G401.6 (cell line): ENCODE measurements around the gene EXOC3.

ENCODE experiments used
- FAIRE-seq: peaks from 2 replicates; lab custom pipeline; 2012; peaks lifted over from hg19 to GRCh38; lab: Jason Lieb, UNC

The EXOC3 gene

DNA sequence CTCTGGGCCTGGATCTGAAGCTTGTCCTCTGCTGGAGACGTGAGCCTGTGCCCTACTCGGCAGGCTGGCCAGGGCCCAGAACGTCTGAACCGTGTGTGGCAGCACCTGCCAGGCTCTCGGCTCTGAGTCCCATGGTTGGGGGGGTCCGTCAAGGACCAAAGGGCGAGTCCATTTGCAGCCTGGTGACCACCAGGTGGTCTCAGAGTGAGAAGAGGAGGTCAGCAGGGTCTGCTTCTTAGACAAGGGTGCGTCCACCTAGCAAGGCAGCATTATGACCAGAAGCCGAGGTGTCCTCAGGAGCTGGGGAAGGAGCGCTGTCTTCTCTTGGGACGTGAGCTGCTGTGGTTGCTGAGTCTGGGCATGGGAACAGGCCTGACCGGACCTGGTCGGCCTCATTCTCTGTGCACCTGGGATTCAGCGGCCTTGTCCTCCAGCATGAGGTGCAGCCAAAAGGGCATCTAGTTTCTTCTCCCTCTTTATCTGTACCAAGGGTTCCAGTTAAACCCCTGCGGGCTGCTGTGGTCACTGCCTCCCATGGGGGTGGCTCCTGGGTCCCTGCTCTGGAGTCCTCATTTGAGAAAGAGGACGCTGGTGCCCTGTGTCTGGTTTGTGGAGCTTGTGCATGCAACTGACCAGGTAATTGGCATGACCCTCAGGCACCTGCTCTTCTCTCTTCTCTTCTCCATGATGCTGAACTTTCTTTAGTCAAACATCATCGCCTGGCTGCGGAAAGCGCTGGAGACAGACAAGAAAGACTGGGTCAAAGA lies 14.4 kb downstream of the EXOC3 start:
- FAIRE-seq = no peak

DNA sequence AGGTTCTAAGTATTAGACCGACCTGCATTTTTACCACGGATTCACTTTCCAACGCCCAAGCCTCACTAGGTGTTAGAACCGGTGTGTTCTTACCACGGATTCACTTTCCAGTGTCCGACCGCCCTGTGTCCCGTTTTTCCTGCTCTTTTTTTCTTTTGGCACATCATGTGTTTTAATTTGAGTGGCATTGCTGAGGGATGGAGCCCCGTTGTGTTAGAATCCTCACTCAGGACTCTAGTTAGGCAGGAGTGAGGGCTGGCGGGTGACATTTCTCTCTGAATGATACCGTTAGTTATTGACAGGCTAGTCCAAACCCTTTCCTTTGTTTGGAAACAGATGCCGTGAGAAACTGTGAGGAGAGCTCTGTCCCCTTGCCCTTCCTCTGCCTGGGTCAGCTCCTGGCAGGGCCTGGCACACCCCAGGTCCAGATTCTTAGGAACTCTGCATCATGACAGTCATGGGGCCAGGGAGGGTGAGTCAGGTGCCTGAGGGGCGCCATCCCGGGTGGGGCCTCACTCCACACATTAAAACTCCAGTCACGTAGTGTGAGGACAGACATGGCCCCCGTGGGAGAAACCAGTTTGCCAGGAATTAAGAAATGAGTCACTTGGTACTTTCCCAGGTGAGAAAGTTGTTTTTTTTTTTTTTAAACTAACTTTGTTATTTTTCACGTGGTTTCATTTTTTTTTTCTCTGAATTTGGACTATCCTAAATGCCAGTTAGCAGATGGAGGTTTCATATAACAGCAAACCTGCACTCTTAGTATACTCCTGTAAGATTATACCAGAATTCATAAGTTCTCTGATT lies 15.8 kb downstream of the EXOC3 start:
- no peak for FAIRE-seq

DNA sequence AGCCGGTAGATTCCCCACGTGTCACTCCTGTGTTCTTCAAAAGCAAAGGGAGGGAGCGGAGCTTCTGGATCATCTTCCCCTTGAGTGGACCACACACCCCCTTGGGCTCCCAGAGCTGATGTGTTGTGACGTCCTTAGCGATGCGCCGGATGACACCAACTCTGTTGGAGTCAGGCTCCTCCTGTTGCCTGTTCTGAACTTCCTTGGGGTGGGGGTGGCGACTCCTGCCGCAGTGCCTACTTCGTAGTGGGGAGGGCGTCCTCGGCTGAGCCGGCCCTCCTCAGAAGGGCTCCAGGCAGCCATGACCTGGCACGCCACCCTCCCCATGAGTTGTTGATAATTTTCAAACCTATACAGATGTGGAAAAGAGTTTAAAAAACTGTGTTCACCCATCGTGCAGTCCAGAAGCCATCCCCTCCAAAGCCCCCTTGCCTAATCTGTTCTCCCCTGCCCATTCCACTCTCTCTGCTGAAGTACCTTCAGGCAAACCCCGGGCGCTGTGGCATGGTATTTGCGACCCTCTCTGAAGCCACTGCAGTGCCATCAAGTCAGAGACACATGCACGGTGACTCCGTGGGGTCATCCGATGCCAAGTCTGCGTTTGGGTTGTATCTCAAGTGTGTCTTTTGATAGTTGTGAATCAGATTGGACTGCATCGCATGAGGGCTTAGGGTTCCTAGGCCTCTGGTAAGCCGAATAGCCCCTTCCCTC lies 16.7 kb downstream of the EXOC3 start:
- FAIRE-seq = no peak

DNA sequence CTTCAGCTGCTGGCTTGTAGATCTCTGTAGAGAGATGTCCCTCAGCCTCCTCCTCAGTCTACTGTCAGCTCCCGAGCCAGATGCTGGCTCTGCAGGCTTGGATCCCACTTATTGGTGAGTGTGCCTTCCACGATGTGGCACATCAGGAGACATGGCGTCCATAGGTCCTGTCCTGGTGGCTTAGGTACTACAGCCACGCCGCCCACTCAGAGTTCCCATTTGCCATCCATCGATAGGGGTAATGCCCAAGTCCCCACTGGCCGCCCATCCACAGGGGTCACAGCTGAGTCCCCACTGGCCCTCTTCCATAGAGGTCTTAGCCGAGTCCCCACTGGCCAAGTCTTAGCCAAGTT lies 17.3 kb downstream of the EXOC3 start:
- FAIRE-seq = no peak

DNA sequence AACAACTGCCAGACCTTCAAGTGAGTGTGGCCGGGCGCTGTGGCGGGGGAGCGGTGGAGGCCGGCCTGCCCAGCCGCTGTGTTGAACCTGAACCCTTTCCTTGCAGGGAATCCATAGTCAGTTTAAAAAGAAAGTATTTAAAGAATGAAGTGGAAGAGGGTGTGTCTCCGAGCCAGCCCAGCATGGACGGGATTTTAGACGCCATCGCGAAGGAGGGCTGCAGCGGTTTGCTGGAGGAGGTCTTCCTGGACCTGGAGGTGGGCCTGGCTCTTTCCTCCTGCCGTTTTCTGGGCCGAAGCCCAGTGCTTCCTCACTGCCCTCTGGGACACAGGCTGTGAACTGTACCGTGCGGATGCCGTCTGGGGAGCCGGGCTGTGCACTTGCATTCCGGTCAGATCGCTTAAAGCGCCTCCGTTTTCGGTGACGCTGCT lies 19.1 kb downstream of the EXOC3 start:
- no peak for FAIRE-seq

DNA sequence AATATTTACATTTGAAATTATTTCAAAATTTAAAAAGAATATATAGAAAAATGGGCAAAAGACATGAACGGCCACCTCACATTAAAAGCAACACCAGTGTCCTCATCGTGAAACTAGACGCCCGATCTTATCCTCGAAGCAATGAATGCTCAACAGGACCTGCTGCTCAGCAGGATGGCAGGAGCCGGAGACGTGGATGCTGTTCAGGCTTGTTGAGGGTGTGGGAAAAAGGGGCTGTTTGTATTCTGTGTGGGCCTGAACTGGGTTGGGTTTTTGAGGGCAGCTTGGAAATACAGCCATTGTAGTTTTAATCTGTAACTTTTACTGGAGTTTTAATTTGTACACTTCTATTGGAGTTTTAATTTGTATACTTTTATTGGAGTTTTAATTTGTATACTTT lies 20.3 kb downstream of the EXOC3 start:
- no peak for FAIRE-seq

DNA sequence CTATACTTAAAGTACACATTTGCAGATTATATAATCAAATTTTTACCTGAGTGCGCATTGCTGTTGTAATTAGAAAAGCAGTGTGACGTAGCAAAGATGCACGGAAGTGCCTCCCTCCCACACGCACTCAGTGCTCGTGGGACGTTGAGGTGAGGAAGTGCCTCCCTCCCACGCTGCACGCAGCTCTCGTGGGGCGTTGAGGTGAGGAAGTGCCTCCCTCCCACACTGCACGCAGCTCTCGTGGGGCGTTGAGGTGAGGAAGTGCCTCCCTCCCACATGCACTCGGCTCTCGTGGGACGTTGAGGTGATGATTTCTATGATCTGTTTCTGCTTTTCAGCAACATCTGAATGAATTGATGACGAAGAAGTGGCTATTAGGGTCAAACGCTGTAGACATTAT lies 21.0 kb downstream of the EXOC3 start:
- FAIRE-seq = no peak

DNA sequence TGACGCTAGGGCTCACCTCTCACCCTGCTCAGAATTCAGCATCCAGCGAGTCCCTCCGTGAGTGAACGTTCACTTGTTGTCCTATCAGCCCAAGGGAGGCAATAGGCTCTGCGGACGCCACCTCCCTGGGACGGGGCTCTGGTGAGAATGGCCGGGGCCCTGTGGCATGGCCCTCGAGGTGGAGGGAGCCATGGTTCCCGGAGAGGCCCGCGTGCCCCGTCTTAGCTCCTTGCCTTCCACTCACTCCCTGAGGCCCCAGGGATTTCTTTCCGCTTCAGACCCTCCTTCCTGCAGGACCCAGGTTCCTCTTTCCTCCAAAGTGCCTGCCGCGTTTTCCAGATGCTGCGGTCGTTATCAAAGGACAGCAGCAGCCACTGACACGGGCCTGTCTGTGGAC lies 21.5 kb downstream of the EXOC3 start:
- no peak for FAIRE-seq

DNA sequence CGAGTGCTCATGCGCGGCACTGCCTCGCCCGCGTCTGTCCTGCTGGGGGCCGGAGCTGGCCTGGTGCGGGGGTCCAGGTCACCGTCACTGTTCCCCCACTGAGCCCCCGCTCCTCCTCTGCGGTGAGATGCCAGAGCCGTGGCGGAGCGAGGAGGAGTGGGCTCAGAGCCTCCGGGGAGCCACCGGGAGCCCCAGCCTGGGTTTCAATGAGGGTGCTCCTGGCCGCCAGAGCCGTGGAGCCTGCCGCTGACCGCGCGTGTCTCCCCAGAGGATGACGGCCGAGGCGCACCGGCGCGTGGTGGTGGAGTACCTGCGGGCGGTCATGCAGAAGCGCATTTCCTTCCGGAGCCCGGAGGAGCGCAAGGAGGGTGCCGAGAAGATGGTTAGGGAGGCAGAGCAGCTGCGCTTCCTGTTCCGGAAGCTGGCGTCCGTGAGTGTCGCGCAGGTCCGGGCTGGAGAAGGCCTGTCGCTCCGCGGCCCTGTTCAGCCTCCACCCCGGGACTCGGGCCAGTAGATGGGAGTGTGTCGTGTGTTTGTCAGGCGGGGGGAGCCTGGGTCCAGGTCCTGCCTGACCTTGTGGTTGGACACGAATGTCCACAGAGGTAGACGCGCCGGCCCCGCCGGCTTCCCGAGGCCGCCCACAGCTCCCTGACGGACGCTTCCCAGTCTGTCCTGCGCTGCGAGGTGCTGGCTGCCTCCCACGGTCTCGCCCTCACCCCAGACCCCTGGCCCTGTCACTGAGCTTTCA lies 22.0 kb downstream of the EXOC3 start:
- no peak for FAIRE-seq

DNA sequence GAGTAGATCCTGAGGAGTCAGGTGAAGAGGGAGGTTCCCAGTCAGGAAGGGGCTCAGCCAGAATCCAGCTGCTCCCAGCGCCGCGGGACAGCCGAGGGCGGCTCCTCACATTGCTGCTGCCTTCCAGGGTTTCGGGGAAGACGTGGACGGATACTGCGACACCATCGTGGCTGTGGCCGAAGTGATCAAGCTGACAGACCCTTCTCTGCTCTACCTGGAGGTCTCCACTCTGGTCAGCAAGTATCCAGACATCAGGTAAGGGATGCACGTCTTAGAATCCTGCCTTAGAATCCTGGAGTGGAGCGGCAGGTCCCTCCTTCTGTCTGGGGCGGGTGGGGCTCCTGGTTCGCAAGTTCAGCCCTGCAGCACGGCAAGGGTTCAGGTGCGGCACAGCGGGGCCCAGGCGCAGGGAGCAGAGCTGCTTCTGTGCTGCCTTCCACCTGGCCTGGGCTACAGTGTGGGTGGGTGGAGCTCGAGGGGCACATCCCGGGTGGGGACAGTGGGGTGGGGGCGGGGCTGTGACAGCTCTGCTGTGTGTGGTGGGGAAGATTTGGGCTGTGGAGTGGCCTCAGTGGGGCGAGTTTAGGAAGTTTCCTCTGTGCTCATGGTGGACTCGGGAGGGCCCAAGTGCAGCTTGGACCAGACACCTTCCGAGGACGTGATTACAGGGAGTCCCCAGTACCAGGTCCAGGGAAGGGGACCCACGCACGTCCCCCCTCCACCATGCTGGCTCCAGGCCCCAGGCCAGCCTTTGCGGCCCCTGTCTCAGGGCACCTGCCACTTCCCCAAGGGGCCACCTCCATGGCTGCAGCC lies 22.8 kb downstream of the EXOC3 start:
- FAIRE-seq = no peak

DNA sequence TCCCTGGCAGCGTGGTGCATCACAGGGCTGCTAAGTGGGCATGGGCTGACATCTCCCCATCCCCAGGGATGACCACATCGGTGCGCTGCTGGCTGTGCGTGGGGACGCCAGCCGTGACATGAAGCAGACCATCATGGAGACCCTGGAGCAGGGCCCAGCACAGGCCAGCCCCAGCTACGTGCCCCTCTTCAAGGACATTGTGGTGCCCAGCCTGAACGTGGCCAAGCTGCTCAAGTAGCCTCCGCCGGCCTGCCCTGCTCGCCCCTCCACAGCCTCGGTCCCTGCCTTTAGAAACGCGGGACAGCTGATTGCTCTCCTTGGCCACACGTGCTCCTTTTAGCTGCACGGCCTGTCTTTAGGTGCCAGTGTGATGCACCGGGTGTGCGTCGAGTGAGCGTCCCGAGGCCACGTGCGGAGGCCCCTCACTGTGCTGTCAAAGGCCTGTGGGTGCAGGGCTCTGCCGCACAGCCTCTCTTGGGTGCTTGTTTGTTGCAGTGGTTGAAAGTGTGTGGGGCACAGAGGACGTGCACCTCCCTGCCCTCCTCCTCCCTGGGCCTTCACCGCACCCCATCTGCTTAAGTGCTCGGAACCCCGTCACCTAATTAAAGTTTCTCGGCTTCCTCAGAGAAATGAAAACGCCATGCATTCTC lies 23.8 kb downstream of the EXOC3 start:
- no peak for FAIRE-seq

DNA sequence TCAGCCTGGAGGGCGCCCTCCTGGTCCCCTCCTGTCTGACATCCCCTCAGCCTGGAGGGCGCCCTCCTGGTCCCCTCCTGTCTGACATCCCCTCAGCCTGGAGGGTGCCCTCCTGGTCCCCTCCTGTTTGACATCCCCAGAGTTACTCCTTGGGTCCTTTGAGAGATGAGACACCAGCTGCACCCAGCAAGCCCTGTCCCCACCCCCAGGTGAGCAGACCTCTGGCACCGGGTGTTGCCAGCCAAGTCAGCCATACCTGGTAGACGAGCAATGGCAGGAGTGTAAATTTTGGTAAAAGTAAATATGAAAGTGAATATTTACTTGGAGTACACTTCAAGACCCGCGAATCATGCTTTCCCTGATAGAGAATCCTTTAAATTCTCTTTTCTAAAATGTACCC lies 25.4 kb downstream of the EXOC3 start:
- FAIRE-seq = no peak

DNA sequence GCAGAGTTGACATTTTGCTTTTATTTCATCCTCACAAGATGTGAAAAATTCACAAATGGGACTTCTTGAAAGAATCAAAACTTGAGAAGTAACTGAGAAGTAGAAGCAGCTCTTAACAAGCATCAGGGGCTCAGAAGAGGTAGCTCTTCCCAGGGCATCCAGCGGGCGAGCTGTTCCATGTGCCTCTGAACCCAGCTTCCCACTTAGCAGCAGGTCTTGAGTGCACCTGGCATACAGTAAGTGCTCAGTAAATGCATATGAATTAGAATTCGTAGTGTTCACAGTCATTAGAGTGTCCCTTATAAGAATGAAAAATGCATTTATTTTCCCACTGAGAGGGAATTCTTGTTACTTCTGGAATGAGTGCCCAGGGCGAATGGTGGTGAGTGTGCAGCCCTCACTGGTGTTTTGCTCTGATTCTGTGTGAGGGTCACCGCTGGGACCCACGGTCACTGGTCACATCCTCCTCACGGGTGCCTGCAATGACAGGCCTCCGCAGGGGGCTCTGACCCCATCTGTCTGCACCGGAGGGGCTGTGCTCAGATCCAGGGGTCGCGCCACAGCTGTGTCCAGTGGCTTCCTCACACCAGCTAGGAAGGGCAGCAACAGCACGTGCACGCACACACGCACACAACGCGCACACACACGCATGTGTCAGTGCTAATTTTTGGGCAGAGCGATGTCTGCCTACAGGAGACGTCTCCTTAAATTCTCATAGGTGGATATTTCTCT lies 26.9 kb downstream of the EXOC3 start:
- no peak for FAIRE-seq

DNA sequence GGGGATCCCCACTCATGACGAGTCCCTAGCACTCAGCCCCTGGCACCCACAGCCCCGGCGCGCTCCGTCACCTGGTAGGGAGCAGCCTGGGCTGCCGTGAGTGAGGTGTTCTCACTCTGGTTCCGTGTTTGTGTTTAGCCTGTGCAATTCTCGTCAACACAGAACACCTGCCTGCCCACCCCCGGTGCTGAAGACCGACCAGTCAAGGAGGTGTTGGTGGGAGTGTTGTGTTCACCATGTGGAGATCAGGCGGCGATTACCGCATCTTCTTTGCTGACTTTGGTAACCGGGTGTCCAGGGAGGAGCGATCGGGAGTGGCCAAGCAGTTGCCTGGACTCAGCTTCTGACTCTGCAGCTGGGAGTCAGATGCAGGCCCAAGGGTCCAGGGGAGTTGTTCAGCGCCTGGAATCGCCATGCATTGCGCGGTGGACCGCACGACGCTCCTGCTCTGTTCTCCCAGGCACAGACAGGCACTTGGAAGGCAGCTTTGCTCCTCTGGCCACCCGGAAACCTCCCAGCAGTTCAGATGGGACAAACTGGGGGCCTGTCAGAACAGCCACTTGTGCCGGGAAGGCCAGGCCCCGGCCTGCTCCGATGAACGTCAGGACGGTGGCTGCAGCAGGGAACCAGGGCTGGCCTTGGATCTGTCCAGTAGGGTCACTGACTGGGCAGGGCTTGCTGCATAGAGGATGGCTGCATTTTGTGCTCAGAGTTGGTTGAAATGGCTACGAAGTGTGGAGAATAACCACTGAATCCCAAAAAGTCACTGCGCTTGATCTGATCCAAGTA lies 28.2 kb downstream of the EXOC3 start:
- FAIRE-seq = no peak

DNA sequence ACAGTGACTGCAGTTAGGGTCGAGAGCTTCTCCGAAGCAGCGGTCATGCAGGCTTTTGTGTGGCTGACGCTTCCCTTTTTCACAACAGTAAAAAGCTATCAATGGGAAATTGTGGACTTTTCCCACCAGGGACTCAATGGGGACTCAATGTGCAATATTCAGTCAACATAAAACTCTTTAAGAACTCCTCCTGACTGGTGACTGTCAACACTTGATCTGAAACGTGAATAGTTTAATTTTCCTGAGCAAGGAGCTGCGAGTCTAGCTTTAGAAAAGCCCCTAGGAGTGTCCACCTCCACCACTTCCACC lies 28.7 kb downstream of the EXOC3 start:
- FAIRE-seq = no peak

DNA sequence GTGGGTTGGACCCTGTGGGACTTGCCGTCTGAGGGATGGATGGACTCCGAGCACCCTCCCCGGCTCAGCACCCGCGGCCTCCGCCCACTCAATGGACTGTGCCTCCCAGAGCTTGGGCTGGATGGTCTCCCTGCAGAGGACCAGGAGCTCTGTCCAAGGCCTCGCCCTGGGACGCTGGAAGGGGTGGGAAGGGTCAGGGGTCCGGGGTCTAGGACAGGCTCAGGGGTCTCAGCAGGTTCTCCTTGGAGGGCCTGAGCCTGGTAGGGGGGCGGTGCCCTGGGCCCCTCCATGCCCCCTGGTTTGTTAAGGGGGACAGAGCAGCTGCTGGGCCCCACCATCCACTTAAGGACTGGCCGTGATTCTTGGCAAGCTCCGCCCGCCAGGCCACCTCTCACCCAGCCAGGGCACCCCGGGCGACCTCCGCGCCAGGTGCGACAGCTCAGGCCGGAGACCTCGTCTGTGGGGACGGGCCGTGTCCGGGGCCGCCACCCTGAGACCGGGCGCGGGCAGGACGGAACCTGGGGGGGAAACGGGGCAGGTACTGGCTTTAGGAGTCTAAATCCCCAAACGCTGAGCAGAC lies 29.2 kb downstream of the EXOC3 start:
- no peak for FAIRE-seq

DNA sequence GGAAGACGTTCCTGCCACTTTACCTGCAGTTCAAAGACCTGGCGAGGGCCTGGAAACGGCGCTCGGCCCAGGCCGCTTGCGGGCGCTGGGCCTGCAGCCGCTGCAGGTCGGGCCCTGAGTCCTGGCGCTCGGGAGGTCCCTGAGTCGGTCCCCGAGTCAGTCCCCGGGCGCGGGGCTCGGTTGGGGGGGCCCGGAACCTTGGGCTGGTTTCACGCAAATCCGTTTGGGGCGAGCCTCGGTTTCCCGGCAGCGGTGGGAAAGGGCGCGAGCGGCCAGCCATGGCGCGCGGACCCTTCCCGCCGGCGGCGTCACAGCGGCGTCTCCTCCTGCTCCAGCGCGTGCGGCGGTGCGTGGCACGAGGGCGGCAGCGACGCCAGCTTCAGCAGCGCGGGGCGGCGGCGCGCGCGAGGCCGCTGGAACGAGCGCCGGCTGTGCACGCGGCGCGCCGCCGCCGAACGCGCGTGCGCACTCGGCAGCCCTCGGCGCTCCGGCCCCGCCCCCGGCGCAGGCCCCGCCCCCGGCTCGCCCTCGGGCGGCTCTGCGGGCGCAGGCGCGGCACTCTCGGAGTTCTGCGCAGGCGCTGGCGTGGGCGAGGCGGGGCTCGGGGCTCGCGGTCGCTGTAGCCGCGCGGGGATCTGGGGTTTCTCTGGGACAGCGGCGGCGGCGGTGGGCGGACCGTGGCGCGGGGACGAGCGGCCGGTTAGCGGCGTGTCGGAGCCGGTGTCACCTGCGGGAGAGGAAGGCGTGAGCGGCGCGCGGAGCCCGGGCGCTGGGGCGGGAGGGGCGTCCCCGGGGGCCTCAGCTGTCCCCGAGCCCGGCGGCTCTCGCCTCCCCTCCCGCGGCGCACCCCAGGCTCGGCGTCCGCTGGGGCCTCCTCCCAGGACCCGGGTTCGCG lies 29.9 kb downstream of the EXOC3 start:
- no peak for FAIRE-seq

DNA sequence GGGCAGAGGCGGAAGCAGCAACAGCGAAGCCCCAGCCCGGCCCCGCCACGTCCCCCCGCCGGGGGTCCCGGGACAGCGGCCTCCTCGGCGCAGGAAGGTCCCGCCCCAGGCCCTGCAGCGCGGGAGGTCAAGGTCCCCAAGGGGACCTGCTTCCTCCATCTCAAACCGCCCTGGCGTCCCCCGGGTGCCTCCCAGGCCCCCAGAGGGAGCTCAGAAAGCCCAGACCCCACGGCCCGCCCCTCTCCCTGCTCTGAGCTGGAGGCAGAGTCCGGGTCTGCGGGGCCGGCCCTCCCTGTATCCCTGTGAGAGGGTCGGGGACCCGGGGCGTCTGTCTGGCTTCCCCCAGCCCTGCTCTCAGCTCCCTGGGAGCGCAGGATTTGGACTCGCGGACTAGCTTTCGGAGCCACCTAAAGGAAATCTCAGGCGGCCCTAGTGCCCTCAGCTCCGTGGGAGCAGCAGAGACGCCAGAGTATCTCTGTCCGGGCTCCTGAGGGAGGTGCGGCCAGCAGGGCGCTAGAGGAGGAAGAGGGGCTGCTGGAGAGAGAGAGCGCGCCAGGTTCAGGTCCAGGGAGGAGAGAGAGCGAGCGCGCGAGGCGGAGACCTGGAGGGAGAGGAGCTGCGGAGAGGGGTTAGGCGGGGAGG lies 30.7 kb downstream of the EXOC3 start:
- no peak for FAIRE-seq
